SJCRH30 (cell line): Measurements from ENCODE around the gene SLC10A1. TPM values are rescaled to one million over a fixed set of nuclear protein-coding genes. Genes with fewer than 3 reads are reported as not detected.
"Not testable (repeated sequence)": the region's sequence is repeated elsewhere in the genome, so short reads cannot be mapped to it uniquely, and the experiment has no call there.

ENCODE experiments used
- DNase-seq, 2 experiments: peaks; one replicate each; pipeline ENCODE4 v3.0.0-alpha.2; 2015 to 2020
- H3K27ac ChIP-seq: fragments of 250-450 bp; sonication (Bioruptor Pico); 2 replicates; pipeline ENCODE4 v1.5.1; 2020; ENCODE audit warnings: mild to moderate bottlenecking, moderate library complexity
- H3K27me3 ChIP-seq: fragments of 250-450 bp; sonication (Bioruptor Pico); 2 replicates; pipeline ENCODE4 v1.5.1; 2020; ENCODE audit warnings: mild to moderate bottlenecking, moderate library complexity
- H3K36me3 ChIP-seq: fragments of 250-450 bp; sonication (Bioruptor Pico); 2 replicates; pipeline ENCODE4 v1.5.1; 2020; ENCODE audit warnings: mild to moderate bottlenecking, moderate library complexity
- H3K4me1 ChIP-seq: fragments of 250-450 bp; sonication (Bioruptor Pico); 2 replicates; pipeline ENCODE4 v1.5.1; 2020; ENCODE audit warnings: mild to moderate bottlenecking, moderate library complexity
- H3K4me3 ChIP-seq: fragments of 250-450 bp; sonication (Bioruptor Pico); 2 replicates; pipeline ENCODE4 v1.5.1; 2020; ENCODE audit warnings: mild to moderate bottlenecking, moderate library complexity
- H3K9me3 ChIP-seq: fragments of 250-450 bp; sonication (Bioruptor Pico); replicated peaks from 2 replicates; pipeline ENCODE4 v1.5.1; 2020; ENCODE audit warnings: mild to moderate bottlenecking, moderate library complexity
- total RNA-seq: library from RNA; depleted of rRNA; stranded (reverse); fragments of >200 nt; shearing (Covaris generic); gene quantifications from 2 replicates; pipeline ENCODE4 v1.2.3, GENCODE V29; 2014

Gene SLC10A1
- total RNA-seq, 1 experiment from 2014 or later, result not detected

DNA sequence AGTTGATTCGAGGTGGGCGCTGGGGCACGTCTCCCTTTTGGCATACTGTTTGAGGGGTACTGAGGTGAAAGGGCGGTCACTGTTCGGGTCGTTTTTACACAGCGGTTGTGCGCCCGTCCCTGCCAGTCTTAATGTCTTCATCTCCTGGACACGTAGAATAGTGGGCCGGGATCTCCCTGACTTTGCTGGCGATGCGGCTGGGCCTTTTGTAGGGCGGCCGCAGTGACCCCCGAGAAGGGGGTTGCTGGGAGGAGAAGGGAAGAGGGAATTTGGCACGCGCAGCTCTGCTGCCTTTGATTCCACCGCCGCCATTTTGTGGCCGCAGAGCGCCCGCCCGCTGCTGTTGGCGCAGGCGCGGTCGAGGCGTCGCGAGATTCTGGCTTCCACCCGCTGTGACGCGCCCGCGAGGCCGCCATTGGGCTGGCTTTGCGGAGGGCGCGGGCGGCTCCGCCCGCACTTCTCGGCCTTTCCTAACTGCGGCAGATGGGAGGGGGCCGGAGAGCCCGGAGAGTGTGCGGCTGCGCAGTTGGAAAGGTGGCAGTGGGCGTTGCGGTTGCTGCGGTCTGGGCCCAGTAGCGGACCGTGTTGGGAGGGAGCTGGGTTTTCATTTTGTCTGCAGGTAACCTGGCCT lies 29.6 kb downstream of the SLC10A1 start:
- Histone ChIP-seq H3K4me1 (peaks cover 7% of the 10 kb centered on the region), H3K36me3 (peaks cover 48% of the 10 kb centered on the region), H3K9me3 (no peaks in the 10 kb centered on the region), H3K4me3 (peak overlapping the region; percentile 95), H3K27me3 (no peaks in the 10 kb centered on the region), H3K27ac (peak overlapping the region; percentile 96)
- peak; percentile 88 to 90 for DNase-seq

DNA sequence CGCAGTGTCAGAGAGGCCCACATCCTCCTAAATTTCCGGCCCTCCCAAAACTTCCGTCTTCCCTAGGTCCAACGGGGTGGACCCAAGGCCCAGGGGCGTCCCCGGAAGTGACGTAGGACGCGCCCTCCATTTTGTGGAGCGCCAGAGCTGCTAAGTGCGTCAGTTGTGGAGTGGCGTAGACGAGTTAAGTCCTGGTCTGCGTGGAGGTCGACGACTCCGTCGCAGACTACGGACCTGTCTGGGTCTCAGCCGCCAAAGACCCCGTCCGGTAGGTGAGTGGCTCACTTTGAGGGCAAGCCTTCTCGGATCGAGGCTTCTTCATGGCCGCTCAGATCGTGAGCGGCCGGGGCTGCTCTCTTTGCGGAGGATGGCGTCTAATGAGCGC lies 30.1 kb downstream of the SLC10A1 start, which contains the start of gene SRSF5:
SRSF5 (plus strand) TSS at position 159 of the 385 bp plus-strand sequence. CDS start 1,015 bp downstream, outside the sequence.
- H3K36me3 ChIP-seq, result peaks cover 43% of the 10 kb centered on the region
- peak; percentile 96 to 97 for DNase-seq
- H3K9me3 ChIP-seq, result no peaks in the 10 kb centered on the region
- H3K4me3 ChIP-seq, result peak within 1 kb of the TSS; percentile 95
- H3K27me3 ChIP-seq, result no peaks in the 10 kb centered on the region
- peaks cover 7% of the 10 kb centered on the region for H3K4me1 ChIP-seq
- peak within 1 kb of the TSS; percentile 96 for H3K27ac ChIP-seq

DNA sequence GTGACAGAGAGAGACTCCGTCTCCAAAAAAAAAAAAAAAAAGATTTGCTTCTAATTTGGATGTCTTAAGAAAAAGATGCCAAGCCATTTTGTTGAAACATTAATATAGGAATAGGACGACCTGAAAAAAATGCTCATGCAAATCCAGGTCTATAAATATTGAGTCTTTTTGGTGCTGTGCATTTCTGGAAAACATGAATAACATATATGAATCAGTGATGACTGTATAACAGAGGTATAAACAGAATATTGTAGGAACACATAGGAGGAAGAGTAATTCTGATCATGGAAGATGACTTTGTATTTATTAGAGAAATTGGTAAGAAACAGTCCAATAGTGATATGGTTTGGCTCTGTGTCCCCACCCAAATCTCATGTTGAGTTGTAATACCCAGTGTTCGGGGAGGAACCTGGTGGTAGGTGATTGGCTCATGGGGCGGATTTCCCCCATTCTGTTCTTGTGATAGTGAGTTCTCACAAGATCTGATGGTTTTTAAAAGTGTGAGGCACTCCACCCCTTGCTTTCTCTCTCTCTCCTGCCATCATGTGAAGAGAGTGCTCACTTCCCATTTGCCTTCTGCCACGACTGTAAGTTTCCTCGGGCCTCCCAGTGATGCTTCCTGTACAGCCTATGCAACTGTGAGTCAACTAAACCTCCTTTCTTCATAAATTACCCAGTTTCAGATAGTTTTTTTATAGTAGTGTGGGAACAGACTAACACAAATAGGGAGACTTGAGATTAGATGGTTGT lies 33.1 kb downstream of the SLC10A1 start:
- Histone ChIP-seq H3K27me3 (no peaks in the 10 kb centered on the region), H3K4me1 (peaks cover 5% of the 10 kb centered on the region), H3K36me3 (peaks cover 12% of the 10 kb centered on the region), H3K27ac (no peak overlapping the region), H3K9me3 (no peaks in the 10 kb centered on the region), H3K4me3 (no peak overlapping the region)
- no peak for DNase-seq

DNA sequence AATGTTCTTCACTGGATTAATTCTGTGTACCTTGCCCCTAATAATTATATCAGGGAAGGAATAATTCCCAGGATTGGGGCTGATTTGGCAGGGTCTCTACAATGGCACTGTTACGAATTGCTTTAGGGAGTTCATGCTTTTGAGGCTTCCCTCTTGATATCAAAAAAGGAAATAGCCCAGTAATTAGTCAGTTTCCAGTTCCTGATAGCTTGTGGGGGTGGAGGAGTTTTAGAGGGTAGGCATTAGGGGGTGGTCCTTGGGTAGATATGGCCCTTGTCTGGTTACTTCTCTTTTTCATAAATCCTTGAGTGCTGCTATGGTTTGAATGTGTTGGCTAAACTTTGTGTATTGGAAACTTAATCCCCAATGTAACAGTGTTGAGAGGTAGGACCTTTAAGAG lies 36.2 kb downstream of the SLC10A1 start:
- no peak for DNase-seq
- Histone ChIP-seq H3K27me3 (no peaks in the 10 kb centered on the region), H3K36me3 (no peaks in the 10 kb centered on the region), H3K4me1 (no peaks in the 10 kb centered on the region; the same call in 1 of the 2 replicates), H3K27ac (no peak overlapping the region), H3K9me3 (no peaks in the 10 kb centered on the region), H3K4me3 (no peak overlapping the region)

DNA sequence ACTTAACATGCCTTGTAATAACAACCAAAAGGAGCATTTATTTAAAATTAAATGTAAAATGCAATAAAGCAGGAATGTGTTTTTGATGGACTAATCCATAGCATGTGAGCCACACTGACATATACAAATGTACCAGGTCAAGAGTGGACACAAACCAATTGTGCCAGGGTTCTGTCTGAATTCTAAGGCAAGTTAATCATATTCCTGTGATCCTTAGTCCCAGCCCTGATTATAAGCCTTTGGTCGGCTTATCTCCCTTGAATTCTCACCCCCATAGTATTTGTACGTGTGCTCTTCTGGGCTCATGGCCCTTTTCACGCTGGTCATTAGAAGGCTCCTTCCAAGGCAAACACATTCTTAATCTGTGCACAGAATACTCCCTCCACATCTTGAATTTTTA lies 40.7 kb downstream of the SLC10A1 start:
- H3K27ac ChIP-seq, result no peak overlapping the region
- DNase-seq, result no peak
- no peaks in the 10 kb centered on the region; the same call in 1 of the 2 replicates for H3K4me1 ChIP-seq
- no peaks in the 10 kb centered on the region for H3K9me3 ChIP-seq
- H3K27me3 ChIP-seq, result no peaks in the 10 kb centered on the region
- H3K36me3 ChIP-seq, result no peaks in the 10 kb centered on the region
- H3K4me3 ChIP-seq, result no peak overlapping the region

DNA sequence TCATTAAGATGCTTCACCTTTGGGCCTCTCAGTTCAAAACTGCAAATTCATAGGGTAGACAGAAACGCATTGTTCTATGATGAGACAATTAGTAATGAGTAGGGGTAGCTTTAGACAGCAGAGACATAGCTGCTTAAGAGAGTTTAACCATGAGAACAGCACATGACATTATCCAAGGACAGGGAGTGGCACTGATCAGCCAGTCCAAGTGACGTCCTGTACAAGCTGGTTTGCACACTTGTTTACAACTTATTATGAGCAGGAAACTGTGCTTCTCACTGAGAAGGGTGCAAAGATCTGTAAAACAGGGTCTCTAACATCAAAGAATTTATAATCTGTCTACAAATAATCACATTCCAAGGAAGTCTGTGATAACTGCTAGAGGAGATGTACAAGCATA lies 41.3 kb downstream of the SLC10A1 start:
- Histone ChIP-seq H3K9me3 (no peaks in the 10 kb centered on the region), H3K27me3 (no peaks in the 10 kb centered on the region), H3K4me3 (no peak overlapping the region), H3K36me3 (no peaks in the 10 kb centered on the region), H3K4me1 (no peaks in the 10 kb centered on the region; the same call in 1 of the 2 replicates), H3K27ac (no peak overlapping the region)
- no peak for DNase-seq

DNA sequence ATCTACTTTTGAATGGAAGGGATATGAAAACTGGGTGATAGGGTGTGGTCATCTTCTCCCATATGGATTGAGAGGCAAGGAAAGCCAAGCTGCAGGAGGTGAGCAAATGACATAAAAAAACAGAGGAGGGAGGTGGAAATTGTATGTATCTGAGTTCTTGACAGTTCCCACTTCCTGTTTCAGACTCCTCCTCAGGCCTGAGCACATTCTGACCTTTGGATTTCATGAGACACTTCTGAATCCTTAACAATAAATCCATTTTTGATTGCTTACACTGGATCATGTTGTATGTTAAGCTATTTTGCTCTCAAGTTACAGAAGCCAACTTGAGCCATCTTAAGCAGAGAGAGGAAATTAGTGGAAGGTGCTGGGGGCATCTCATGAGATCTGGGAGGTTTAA lies 41.7 kb downstream of the SLC10A1 start:
- H3K4me3 ChIP-seq, result no peak overlapping the region
- H3K27me3 ChIP-seq, result no peaks in the 10 kb centered on the region
- H3K36me3 ChIP-seq, result no peaks in the 10 kb centered on the region
- no peaks in the 10 kb centered on the region for H3K9me3 ChIP-seq
- H3K4me1 ChIP-seq, result no peaks in the 10 kb centered on the region
- no peak for DNase-seq
- no peak overlapping the region for H3K27ac ChIP-seq

DNA sequence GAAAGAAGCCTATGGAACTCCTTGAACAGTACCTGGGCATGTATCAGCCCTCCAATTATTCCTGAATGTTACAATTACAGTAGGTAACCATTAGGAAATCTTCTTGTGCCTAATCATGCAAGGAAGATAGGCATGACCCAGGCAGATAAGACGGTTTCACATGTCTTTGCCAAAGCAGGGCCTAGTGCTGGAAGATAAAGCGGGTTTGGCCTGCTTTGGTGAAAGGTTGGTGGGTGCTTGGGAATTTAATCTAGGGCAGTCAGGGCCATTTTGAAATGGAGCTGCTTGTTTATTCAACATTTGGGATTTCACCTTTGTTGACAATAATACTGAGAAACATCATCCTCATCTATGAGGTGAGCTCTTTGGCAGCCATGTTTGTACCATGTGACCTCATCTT lies 42.6 kb downstream of the SLC10A1 start:
- Histone ChIP-seq H3K9me3 (no peaks in the 10 kb centered on the region), H3K4me1 (no peaks in the 10 kb centered on the region), H3K27ac (no peak overlapping the region), H3K36me3 (no peaks in the 10 kb centered on the region), H3K4me3 (no peak overlapping the region), H3K27me3 (no peaks in the 10 kb centered on the region)
- no peak for DNase-seq

DNA sequence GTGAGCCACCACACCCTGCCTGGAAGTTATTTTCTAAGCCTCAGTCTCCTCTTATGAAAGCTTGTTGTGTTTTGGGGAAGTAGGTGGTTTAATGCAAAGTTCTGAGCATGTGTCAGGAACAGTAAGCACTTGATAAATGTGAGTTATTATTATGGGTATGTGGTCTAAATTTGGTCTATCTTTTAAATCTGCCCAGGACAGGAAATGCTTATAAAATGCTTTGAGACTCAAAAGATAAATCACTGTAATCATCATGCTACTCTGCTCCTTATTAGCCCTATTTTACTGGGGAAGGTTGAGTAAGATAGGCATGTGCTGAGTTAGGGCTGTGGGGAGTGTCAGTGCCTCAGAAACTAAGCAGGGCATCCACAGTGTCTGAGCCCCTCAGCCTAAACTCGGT lies 43.2 kb downstream of the SLC10A1 start:
- Histone ChIP-seq H3K27ac (no peak overlapping the region), H3K36me3 (no peaks in the 10 kb centered on the region), H3K9me3 (no peaks in the 10 kb centered on the region), H3K27me3 (no peaks in the 10 kb centered on the region), H3K4me3 (no peak overlapping the region), H3K4me1 (no peaks in the 10 kb centered on the region)
- no peak for DNase-seq

DNA sequence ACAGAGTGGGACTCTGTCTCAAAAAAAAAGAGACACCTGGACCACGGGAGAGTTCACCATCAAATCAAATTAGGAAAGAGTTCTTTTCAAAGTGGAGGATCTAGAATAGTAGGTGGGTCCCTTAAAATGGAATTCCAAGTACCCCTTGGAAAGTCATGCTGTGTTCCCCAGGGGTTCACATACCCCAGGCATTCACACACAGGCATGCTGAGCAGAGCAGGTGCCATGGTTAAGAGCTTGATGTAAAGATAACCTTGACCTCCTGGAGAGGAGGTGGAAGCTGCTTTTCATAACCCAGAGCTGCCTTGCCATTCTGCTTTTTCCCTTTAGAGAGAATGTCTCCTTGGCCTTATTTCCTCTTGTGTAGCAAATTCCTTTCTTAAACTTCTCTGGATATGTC lies 44.3 kb downstream of the SLC10A1 start:
- Histone ChIP-seq H3K27ac (no peak overlapping the region), H3K36me3 (no peaks in the 10 kb centered on the region), H3K9me3 (no peaks in the 10 kb centered on the region), H3K4me1 (no peaks in the 10 kb centered on the region), H3K4me3 (no peak overlapping the region), H3K27me3 (no peaks in the 10 kb centered on the region)
- DNase-seq, result no peak

DNA sequence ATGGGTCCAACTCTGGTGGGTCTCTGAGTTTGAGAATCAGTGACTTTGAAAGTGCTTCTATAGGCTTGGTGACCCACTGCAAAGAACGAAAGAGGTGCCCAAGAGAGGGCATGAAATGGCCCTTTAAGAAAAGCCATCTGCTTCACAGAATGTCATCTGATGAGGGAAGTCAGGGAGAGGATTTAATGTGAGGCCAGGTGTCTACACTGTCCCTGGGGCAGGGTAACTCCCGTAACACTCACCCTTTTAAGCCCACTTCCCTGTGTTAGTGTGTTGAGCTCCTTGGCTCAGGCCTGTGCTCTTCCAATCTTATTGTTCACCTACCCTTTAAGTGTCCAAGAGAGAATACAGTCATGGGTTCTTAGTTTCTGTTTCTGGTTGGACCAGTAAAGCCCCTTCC lies 46.5 kb downstream of the SLC10A1 start:
- H3K27ac ChIP-seq, result no peak overlapping the region

DNA sequence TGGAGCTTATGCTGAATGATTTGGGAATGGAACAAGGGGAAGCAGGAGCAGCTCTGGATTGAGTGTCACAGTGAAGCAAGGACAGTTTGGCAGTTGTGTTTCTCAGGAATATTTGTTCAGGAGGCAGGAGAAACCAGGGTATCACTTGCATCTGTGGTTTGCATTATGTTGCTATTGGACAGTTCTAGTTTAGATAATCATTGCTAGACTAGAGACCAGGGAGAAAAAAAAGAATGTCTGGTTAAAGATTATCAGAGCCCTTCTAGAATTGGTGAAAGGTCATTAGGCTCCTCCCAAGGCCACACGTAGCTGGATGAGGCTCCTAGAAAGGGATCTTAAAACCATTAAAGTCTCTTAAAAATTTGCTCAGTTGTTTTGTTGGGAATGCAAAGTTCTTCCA lies 47.1 kb downstream of the SLC10A1 start:
- Histone ChIP-seq H3K27me3 (no peaks in the 10 kb centered on the region), H3K4me3 (no peak overlapping the region), H3K9me3 (no peaks in the 10 kb centered on the region), H3K4me1 (no peaks in the 10 kb centered on the region), H3K36me3 (no peaks in the 10 kb centered on the region), H3K27ac (no peak overlapping the region)
- DNase-seq, result no peak

More for the DNA sequence above, 46.5 kb downstream of the SLC10A1 start:
- no peaks in the 10 kb centered on the region for H3K27me3 ChIP-seq
- no peak overlapping the region for H3K4me3 ChIP-seq
- H3K4me1 ChIP-seq, result no peaks in the 10 kb centered on the region
- no peak for DNase-seq
- H3K36me3 ChIP-seq, result no peaks in the 10 kb centered on the region
- H3K9me3 ChIP-seq, result no peaks in the 10 kb centered on the region

DNA sequence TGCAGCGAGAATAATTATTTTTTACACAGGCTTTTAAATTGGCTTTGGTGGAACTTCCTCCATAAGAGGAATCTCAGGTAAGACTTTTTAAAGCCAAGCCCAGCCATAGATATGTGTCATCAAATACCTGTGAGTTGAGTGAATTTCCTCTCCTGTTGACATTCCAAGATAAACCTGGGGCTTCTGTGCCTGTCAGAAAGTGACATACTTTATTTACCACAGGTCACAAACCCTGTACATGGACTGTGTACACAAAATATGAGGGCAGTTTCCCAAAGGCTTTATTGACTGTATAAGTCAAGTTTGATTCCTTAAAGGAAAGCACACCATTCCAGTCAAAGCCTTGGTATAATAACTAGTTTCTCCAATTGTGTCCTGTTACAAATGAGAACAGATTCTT lies 56.0 kb downstream of the SLC10A1 start:
- Histone ChIP-seq H3K27me3 (no peaks in the 10 kb centered on the region), H3K4me3 (no peak overlapping the region), H3K9me3 (peaks cover 8% of the 10 kb centered on the region), H3K4me1 (no peaks in the 10 kb centered on the region), H3K36me3 (no peaks in the 10 kb centered on the region), H3K27ac (no peak overlapping the region)
- DNase-seq, result no peak

DNA sequence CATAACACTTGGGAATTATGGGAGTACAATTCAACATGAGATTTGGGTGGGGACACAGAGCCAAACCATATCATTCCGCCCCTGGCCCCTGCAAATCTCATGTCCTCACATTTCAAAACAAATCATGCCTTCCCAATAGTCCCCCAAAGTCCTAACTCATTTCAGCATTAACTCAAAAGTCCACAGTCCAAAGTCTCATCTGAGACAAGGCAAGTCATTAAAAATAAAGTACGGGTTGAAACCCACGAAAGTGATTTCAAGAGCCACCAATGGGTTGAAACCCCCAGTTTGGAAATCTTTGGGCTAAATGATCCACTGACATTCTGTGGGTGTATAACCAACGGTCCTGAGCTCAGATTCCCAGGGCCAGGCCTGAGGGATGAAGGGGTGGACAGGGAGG lies 60.6 kb downstream of the SLC10A1 start:
- H3K4me1 ChIP-seq, H3K36me3 ChIP-seq, H3K27ac ChIP-seq, H3K4me3 ChIP-seq, H3K27me3 ChIP-seq, H3K9me3 ChIP-seq, DNase-seq: not testable (repeated sequence)

DNA sequence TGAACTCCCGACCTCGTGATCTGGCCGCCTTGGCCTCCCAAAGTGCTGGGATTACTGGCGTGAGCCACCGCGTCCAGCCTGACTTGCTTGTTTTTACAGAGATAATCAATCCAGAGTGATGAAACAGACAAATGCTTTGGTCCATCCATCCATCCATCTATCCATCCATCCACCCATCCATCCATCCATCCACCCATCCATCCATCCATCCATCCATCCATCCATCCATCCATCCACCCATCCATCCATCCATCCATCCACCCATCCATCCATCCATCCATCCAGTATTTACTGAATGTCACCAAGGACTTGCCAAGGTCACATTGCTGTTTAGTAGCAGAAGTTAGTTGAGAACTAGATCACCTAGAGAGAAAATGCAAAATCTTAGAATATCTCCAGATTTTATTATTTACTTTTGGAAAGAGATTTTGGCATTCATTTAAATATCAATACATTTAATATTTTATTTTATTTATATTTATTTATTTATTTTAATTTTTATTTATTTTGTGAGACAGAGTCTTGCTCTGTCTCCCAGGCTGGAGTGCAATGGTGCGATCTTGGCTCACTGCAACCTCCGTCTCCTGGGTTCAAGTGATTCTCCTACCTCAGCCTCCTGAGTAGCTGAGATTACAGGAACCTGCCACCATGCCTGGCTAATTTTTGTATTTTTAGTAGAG lies 65.0 kb downstream of the SLC10A1 start:
- H3K4me1 ChIP-seq, H3K27ac ChIP-seq, H3K9me3 ChIP-seq, H3K27me3 ChIP-seq, H3K4me3 ChIP-seq, DNase-seq, H3K36me3 ChIP-seq: not testable (repeated sequence)
